GM12874 (cell line): ENCODE measurements around the gene DGAT2L6.

Source experiments
- CTCF ChIP-seq: IDR thresholded peaks from 2 replicates; pipeline ENCODE4 v1.5.1; 2011; ENCODE audit warnings: low read depth, mild to moderate bottlenecking, control low read depth, low read length, moderate library complexity; ENCODE audit not compliant: insufficient read depth

The DGAT2L6 gene

GRCh38 chrX:70138622-70139021 lies 38.7 kb upstream of the DGAT2L6 start:
- TF ChIP-seq CTCF = no peak

- TF ChIP-seq CTCF = no peak
Measured at GRCh38 chrX:70139736-70140135, 37.5 kb upstream of the DGAT2L6 start.

- no peak for TF ChIP-seq CTCF
Measured at GRCh38 chrX:70141373-70141772, 35.9 kb upstream of the DGAT2L6 start.

GRCh38 chrX:70166601-70167590 lies 10.4 kb upstream of the DGAT2L6 start:
- no peak for TF ChIP-seq CTCF

GRCh38 chrX:70168238-70169188 lies 8.8 kb upstream of the DGAT2L6 start:
- TF ChIP-seq CTCF = no peak

GRCh38 chrX:70169281-70169680 lies 8.0 kb upstream of the DGAT2L6 start:
- no peak for TF ChIP-seq CTCF

GRCh38 chrX:70171624-70172023 lies 5.7 kb upstream of the DGAT2L6 start:
- TF ChIP-seq CTCF = no peak
